ENCODE measurements around the gene ARHGEF10L.
"Not testable (repeated sequence)": the region's sequence is repeated elsewhere in the genome, so short reads cannot be mapped to it uniquely, and the experiment has no call there.

ARHGEF10L gene

GRCh38 chr1:17743008-17743647 is 203.6 kb downstream of the ARHGEF10L start:
- Histone ChIP-seq H3K27ac (no peak overlapping the region), H3K36me3 (replicated peaks) (no peaks in the 10 kb centered on the region), H3K27me3 (replicated peaks) (peaks cover 3% of the 10 kb centered on the region), H3K4me3 (ENCODE audit: low read depth, low read length) (no peak overlapping the region)
- in situ Hi-C loops (cut with HindIII; ENCODE audit: low pct_ligation_motif_present, low sequenced_read_pairs), result no loop called here
- DNase-seq, result no peak
- no peak for TF ChIP-seq CTCF (IDR thresholded peaks at IDR 0.05; ENCODE audit: low read depth, low read length, missing control alignments)

- in situ Hi-C loops (cut with HindIII; ENCODE audit: low pct_ligation_motif_present, low sequenced_read_pairs), result no loop called here
- peaks cover 3% of the 10 kb centered on the region for H3K27me3 ChIP-seq (replicated peaks)
Measured at GRCh38 chr1:17743925-17744324, 204.4 kb downstream of the ARHGEF10L start.

GRCh38 chr1:17744666-17745478 is 205.4 kb downstream of the ARHGEF10L start:
- Histone ChIP-seq H3K27ac (no peak overlapping the region), H3K36me3 (replicated peaks) (no peaks in the 10 kb centered on the region), H3K4me3 (ENCODE audit: low read depth, low read length) (no peak overlapping the region), H3K27me3 (replicated peaks) (peaks cover 3% of the 10 kb centered on the region)
- DNase-seq, result no peak
- in situ Hi-C loops (cut with HindIII; ENCODE audit: low pct_ligation_motif_present, low sequenced_read_pairs), result no loop called here
- TF ChIP-seq CTCF (IDR thresholded peaks at IDR 0.05; ENCODE audit: low read depth, low read length, missing control alignments), result peak; percentile 26

More at GRCh38 chr1:17743925-17744324, 204.4 kb downstream of the ARHGEF10L start:
- TF ChIP-seq CTCF (IDR thresholded peaks at IDR 0.05; ENCODE audit: low read depth, low read length, missing control alignments), result no peak
- Histone ChIP-seq H3K27ac (no peak overlapping the region), H3K4me3 (ENCODE audit: low read depth, low read length) (no peak overlapping the region), H3K36me3 (replicated peaks) (no peaks in the 10 kb centered on the region)
- DNase-seq, result no peak

- Histone ChIP-seq H3K27me3 (replicated peaks) (peaks cover 3% of the 10 kb centered on the region), H3K27ac (no peak overlapping the region), H3K4me3 (ENCODE audit: low read depth, low read length) (no peak overlapping the region), H3K36me3 (replicated peaks) (no peaks in the 10 kb centered on the region)
- DNase-seq, result no peak
- no peak for TF ChIP-seq CTCF (IDR thresholded peaks at IDR 0.05; ENCODE audit: low read depth, low read length, missing control alignments)
- in situ Hi-C loops (cut with HindIII; ENCODE audit: low pct_ligation_motif_present, low sequenced_read_pairs), result no loop called here
Measured at GRCh38 chr1:17745479-17745955, 206.0 kb downstream of the ARHGEF10L start.

GRCh38 chr1:17746281-17746680 is 206.8 kb downstream of the ARHGEF10L start:
- DNase-seq; H3K4me3 ChIP-seq (ENCODE audit: low read depth, low read length); in situ Hi-C loops (cut with HindIII; ENCODE audit: low pct_ligation_motif_present, low sequenced_read_pairs); H3K27ac ChIP-seq; H3K36me3 ChIP-seq (replicated peaks); H3K27me3 ChIP-seq (replicated peaks): not testable (repeated sequence)

GRCh38 chr1:17746920-17747319 is 207.4 kb downstream of the ARHGEF10L start:
- H3K36me3 ChIP-seq (replicated peaks), result no peaks in the 10 kb centered on the region
- TF ChIP-seq CTCF (IDR thresholded peaks at IDR 0.05; ENCODE audit: low read depth, low read length, missing control alignments), result no peak
- H3K27ac ChIP-seq, result no peak overlapping the region
- in situ Hi-C loops (cut with HindIII; ENCODE audit: low pct_ligation_motif_present, low sequenced_read_pairs), result no loop called here
- peaks cover under 1% of the 10 kb centered on the region for H3K27me3 ChIP-seq (replicated peaks)
- no peak overlapping the region for H3K4me3 ChIP-seq (ENCODE audit: low read depth, low read length)
- DNase-seq, result no peak
